Mucosa of descending colon (tissue), 3 donors: Measurements from ENCODE around the gene JMJD1C. TPM values are rescaled to one million over a fixed set of nuclear protein-coding genes. Genes with fewer than 3 reads are reported as not detected.

Source experiments
- ATAC-seq: fragments of 200-7000 bp; cut with Tn5 transposase; one replicate; pipeline ENCODE4 v1.9.1; 2020; ENCODE audit warnings: mild to moderate bottlenecking, moderate library complexity
- DNase-seq, 3 donors: peaks; one replicate each; pipeline ENCODE4 v3.0.0-alpha.2; 2020
- H3K36me3 ChIP-seq: fragments of 200-600 bp; one replicate; pipeline ENCODE4 v1.8.0; 2021; ENCODE audit warnings: low read depth, mild to moderate bottlenecking
- H3K4me1 ChIP-seq: fragments of 200-600 bp; one replicate; pipeline ENCODE4 v1.8.0; 2021; ENCODE audit warnings: low read depth, mild to moderate bottlenecking
- H3K4me3 ChIP-seq: fragments of 200-600 bp; one replicate; pipeline ENCODE4 v1.8.0; 2021; ENCODE audit warnings: mild to moderate bottlenecking
- H3K9me3 ChIP-seq: fragments of 200-600 bp; one replicate; pipeline ENCODE4 v1.8.0; 2021; ENCODE audit warnings: mild to moderate bottlenecking
- intact Hi-C, 2 donors: fragments of 100-400 bp; cut with DNase I in 1 of 2; cut with micrococcal nuclease in 1 of 2; formaldehyde crosslinking; loops; one replicate each; pipeline versions ENCODE4 v1.11.0 to v1.11.1; 2022; cut with DNase I, micrococcal nuclease
- total RNA-seq, 3 donors: library from RNA; stranded (reverse); fragmentation: NEBNext Ultra II Directional in 2 of 3; extraction: Animal tissue kit (Norgen Biotek cat#: 25700) in 2 of 3; gene quantifications; one replicate each; pipeline versions ENCODE4 v1.2.1 to v1.2.4, GENCODE V29; 2021 to 2023
- TF ChIP-seq, protein P1 (sequence below): fragments of 200-600 bp; IDR thresholded peaks from one replicate; pipeline ENCODE4 v1.8.0; 2022; ENCODE audit warnings: antibody characterized with exemption, mild to moderate bottlenecking
- donor health status: DM: no; HTN: no; CAD: no; lungs with moderate emphysema.
- donor health status: DM: no; HTN: no; CAD: no.
- donor health status: DM: no; HTN: yes; CAD: no.

JMJD1C gene
- total RNA-seq, 3 donors from 2014 or later: 54.1 to 83.8 (median 82.1) TPM

DNA sequence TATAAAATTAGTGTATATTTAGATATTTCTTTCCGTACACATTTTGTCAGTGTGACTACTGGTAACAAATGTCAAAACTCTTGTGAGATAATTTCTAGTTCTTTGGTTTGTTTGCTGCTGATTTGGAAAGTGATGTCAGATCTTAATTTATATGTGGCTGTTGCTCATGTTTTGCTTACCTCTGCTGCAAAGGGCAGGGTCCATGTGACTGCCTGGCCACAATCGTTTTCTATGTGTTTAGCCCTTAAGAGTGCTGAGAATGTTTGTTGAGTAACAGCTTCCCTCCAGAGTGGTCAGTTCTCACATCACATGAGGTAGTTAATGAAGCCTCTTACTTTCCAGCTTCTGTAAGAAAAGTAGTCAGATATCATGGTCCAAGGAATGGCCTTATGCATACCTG, 328.5 kb downstream of the JMJD1C start:
- intact Hi-C loops: no loop called here
- ATAC-seq: no peak
- TF ChIP-seq, protein P1, sequence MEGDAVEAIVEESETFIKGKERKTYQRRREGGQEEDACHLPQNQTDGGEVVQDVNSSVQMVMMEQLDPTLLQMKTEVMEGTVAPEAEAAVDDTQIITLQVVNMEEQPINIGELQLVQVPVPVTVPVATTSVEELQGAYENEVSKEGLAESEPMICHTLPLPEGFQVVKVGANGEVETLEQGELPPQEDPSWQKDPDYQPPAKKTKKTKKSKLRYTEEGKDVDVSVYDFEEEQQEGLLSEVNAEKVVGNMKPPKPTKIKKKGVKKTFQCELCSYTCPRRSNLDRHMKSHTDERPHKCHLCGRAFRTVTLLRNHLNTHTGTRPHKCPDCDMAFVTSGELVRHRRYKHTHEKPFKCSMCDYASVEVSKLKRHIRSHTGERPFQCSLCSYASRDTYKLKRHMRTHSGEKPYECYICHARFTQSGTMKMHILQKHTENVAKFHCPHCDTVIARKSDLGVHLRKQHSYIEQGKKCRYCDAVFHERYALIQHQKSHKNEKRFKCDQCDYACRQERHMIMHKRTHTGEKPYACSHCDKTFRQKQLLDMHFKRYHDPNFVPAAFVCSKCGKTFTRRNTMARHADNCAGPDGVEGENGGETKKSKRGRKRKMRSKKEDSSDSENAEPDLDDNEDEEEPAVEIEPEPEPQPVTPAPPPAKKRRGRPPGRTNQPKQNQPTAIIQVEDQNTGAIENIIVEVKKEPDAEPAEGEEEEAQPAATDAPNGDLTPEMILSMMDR: no peak
- peaks cover 8% of the 10 kb centered on the region for H3K4me1 ChIP-seq
- no peaks in the 10 kb centered on the region for H3K9me3 ChIP-seq
- no peak for DNase-seq
- no peak overlapping the region for H3K4me3 ChIP-seq
- H3K36me3 ChIP-seq: no peaks in the 10 kb centered on the region

DNA sequence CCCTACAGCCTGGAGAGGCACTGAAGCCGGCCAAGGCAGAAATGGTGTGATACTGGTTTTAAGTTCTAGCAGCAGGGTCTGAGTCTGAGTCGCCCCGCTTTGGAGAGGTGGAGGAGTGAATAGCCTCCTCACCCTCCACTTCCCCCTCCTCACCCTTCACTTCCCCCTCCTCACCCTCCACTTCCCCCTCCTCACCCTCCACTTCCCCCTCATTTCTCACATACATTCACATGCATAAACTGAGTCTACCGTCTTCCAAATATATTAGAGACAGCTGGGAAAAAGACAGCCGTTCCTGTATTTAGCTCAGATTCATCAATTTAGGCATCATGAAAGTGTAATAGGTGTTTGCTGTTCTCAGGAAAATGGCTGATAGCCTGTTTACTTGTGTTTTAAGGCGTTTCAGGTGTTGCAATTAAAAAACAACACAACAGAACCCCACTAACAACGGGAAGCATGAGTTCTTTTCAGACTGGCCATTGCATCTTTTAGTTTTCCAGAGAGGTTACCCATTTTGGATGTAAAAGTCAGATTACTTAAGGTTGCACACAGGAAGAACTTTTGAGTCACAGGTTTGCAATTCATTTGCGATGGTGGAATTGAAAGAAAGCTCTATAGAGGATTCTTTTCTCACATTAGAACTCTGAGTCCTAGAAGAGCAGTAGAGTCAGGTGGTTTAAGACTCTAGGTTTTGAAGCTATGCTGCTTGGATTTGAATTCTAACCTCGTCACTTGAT, 331.8 kb downstream of the JMJD1C start:
- no peaks in the 10 kb centered on the region for H3K36me3 ChIP-seq
- intact Hi-C loops: no loop called here
- H3K9me3 ChIP-seq: no peaks in the 10 kb centered on the region
- peak overlapping the region; percentile 78 for H3K4me3 ChIP-seq
- TF ChIP-seq, protein P1: no peak
- ATAC-seq (no peak), DNase-seq (no peak)
- H3K4me1 ChIP-seq: peaks cover 8% of the 10 kb centered on the region

DNA sequence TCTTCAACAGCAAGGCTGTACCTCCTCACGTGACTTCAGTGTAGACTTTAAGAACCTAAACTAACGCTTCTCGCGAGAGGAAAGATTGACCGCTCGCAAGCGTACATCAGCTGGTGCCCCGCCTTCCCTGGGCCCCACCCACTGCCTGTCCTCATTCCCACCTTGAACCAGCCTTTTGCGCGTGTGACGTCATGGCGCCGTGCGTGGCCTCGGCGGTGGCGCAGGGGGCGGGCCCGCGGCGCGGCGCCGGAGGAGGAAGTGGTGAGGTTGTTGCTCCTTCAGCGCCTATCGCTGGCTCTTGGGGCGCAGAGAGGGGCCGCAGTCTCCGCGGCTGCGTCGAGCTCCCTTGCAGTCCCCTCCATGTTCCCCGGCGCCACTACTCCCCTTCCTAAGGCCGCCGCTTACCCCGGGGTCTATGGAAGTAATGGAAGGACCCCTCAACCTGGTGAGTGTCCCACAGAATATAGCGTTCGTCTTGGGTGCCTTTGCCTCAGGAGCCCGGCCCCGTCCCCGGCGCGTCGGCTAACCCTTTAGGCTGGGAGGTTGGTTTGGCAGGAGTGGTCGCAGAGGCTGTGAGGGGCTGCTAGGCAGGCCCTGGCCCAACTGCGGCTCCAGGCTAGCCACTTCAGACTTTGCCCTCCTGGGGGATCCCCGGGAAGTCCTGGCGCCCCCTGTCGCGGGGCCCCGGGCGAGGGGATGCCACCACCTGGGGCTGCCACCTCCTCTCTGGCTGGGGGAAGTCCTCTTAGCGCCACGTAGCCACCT, 332.5 kb downstream of the JMJD1C start, which contains the start of gene NRBF2:
Gene NRBF2 (plus strand): TSS at position 273 of the 765 bp plus-strand sequence. CDS start 143 bp downstream, at position 416.
- H3K36me3 ChIP-seq: no peaks in the 10 kb centered on the region
- peak; percentile 98 to 99 (median 99) for DNase-seq
- H3K4me3 ChIP-seq: peak within 1 kb of the TSS; percentile 78
- H3K9me3 ChIP-seq: no peaks in the 10 kb centered on the region
- TF ChIP-seq, protein P1: peak; percentile 3
- ATAC-seq: peak; percentile 99
- intact Hi-C loops: no loop called here
- peaks cover 8% of the 10 kb centered on the region for H3K4me1 ChIP-seq

DNA sequence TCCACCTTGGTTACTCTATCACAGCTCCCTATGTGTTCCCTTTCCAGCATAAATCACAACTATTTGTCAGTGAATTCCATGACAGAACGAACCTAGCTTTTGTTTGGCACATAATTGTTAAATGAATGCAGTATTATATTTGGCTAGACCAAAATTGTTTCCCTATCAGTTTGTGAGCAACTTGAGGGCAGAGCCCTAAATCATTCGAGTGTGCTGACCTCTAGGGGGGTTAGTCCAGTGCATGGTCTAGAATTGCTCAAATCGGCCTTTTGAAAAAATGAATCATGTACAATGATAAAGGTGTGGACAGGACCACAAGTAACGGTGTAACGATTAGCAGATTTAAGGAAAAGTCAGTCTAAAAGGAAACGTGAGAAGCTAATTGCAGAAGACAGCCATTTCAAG, 333.1 kb downstream of the JMJD1C start:
- DNase-seq (no peak), ATAC-seq (no peak)
- intact Hi-C loops: no loop called here
- peaks cover 8% of the 10 kb centered on the region for H3K4me1 ChIP-seq
- no peaks in the 10 kb centered on the region for H3K36me3 ChIP-seq
- peak overlapping the region; percentile 78 for H3K4me3 ChIP-seq
- no peaks in the 10 kb centered on the region for H3K9me3 ChIP-seq
- TF ChIP-seq, protein P1: no peak

DNA sequence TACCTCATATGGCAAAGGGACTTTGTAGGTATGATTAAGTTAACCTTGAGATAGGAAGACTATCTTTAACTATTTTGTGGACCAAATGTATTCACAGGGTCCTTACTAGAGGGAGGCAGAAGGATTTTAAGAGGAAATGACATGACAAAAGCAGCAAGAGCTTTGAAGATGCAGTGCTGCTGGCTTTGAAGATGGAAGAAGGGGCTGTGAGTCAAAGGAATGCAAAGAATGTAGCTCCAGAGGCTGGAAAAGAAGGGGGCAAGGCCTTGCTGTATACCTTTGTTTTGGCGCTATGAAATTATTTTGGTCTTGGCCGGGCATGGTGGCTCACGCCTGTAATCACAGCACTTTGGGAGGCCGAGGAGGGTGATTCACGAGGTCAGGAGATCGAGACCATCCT, 335.9 kb downstream of the JMJD1C start:
- Histone ChIP-seq H3K36me3 (no peaks in the 10 kb centered on the region), H3K4me3 (no peak overlapping the region), H3K9me3 (no peaks in the 10 kb centered on the region), H3K4me1 (peaks cover 4% of the 10 kb centered on the region)
- intact Hi-C loops: no loop called here
- TF ChIP-seq, protein P1: no peak
- ATAC-seq: no peak
- no peak for DNase-seq
